T-cell (primary cell): ENCODE data around the gene DPEP3. TPM values are rescaled to one million over a fixed set of nuclear protein-coding genes. Genes with fewer than 3 reads are reported as not detected.
"Not testable (repeated sequence)": the region's sequence is repeated elsewhere in the genome, so short reads cannot be mapped to it uniquely, and the experiment has no call there.

Experiments
- ATAC-seq, 4 experiments: fragments of 200-7000 bp in 3 of 4; fragments of 150-1000 bp in 1 of 4; cut with Tn5 transposase; replicated peaks in 1 of 4; 1 replicate in 3 of 4; 2 replicates in 1 of 4; pipeline ENCODE4 v1.10.0; 2021; ENCODE audit warnings: moderate library complexity in 3 of 4, mild to moderate bottlenecking in 2 of 4, moderate number of reproducible peaks in 1 of 4
- CTCF ChIA-PET, 2 donors: fragments of 300-600 bp; sonication (Branson Sonifier 250); formaldehyde crosslinking; loops; one replicate each; lab custom pipeline; 2022; ENCODE audit warnings: antibody characterized with exemption in 2 of 2; lab: Charles Lee
- POLR2A ChIA-PET, 2 donors: fragments of 300-600 bp; sonication (Branson Sonifier 250); formaldehyde crosslinking; loops; one replicate each; lab custom pipeline; 2022; ENCODE audit warnings: antibody characterized with exemption in 2 of 2; lab: Charles Lee
- DNase-seq, 35 experiments: peaks; one replicate each; pipeline versions ENCODE4 v3.0.0 to v3.0.0-alpha.2; 2013 to 2023
- H3K27ac ChIP-seq: one replicate; pipeline ENCODE4 v1.5.1; 2013; ENCODE audit warnings: low read length
- H3K27me3 ChIP-seq, 2 experiments: replicated peaks in 1 of 2; 1 replicate in 1 of 2; 2 replicates in 1 of 2; pipeline versions ENCODE4 v1.6.1 to v1.7.0; 2013; ENCODE audit warnings: low read length in 1 of 2, mixed read lengths in 1 of 2; ENCODE audit not compliant: control insufficient read depth in 2 of 2, insufficient read depth in 2 of 2; ENCODE audit errors: extremely low read depth in 1 of 2
- H3K36me3 ChIP-seq, 2 donors: 1 replicate in 1 of 2; 2 replicates in 1 of 2; pipeline versions ENCODE4 v1.6.1 to v1.7.0; 2013; ENCODE audit warnings: low read length in 1 of 2; ENCODE audit not compliant: control insufficient read depth in 2 of 2, insufficient read depth in 1 of 2; ENCODE audit errors: extremely low read depth in 1 of 2
- H3K4me1 ChIP-seq, 2 experiments: 1 replicate in 1 of 2; 2 replicates in 1 of 2; pipeline versions ENCODE4 v1.6.1 to v1.7.0; 2013; ENCODE audit warnings: low read length in 2 of 2, mixed read lengths in 1 of 2; ENCODE audit not compliant: insufficient read depth in 2 of 2, control insufficient read depth in 1 of 2; ENCODE audit errors: extremely low read depth in 1 of 2
- H3K4me3 ChIP-seq, 2 donors: 1 replicate in 1 of 2; 2 replicates in 1 of 2; pipeline versions ENCODE4 v1.5.1 to v1.7.0; 2013; ENCODE audit warnings: mild to moderate bottlenecking in 2 of 2, low read length in 1 of 2, moderate library complexity in 1 of 2; ENCODE audit not compliant: control insufficient read depth in 1 of 2; ENCODE audit errors: extremely low read depth in 1 of 2
- H3K9me3 ChIP-seq: 2 replicates; pipeline ENCODE4 v1.7.0; 2013
- H3K27ac Mint-ChIP-seq, 2 donors: one replicate each; pipeline ENCODE4 v1.8.0; 2020 to 2021; ENCODE audit warnings: mild to moderate bottlenecking in 2 of 2, mixed read lengths in 2 of 2
- H3K27me3 Mint-ChIP-seq, 2 donors: one replicate each; pipeline ENCODE4 v1.8.0; 2021 to 2022; ENCODE audit warnings: mixed read lengths in 2 of 2
- H3K36me3 Mint-ChIP-seq: one replicate; pipeline ENCODE4 v1.8.0; 2021; ENCODE audit warnings: mixed read lengths
- H3K4me1 Mint-ChIP-seq, 3 donors: one replicate each; pipeline ENCODE4 v1.8.0; 2020 to 2022; ENCODE audit warnings: mixed read lengths in 3 of 3, mild to moderate bottlenecking in 1 of 3
- H3K4me3 Mint-ChIP-seq, 3 donors: one replicate each; pipeline ENCODE4 v1.8.0; 2020 to 2022; ENCODE audit warnings: mild to moderate bottlenecking in 3 of 3, mixed read lengths in 3 of 3, moderate library complexity in 3 of 3
- H3K9me3 Mint-ChIP-seq, 3 donors: one replicate each; pipeline ENCODE4 v1.8.0; 2020 to 2022; ENCODE audit warnings: mixed read lengths in 3 of 3
- WGBS: methylation state at CpG from one replicate; pipeline ENCODE4 v1.1.5; 2013; ENCODE audit warnings: missing lambda C conversion rate; ENCODE audit not compliant: insufficient coverage; 5-methylcytosine and 5-hydroxymethylcytosine counted together
- total RNA-seq, 35 experiments: library from RNA in 6 of 35; stranded (reverse) in 6 of 35; fragments of 120-200 nt in 1 of 35; gene quantifications; one replicate each; pipeline versions ENCODE4 v1.2.1 to v1.2.4 and lab custom pipeline; 2013 to 2026

Gene DPEP3
- total RNA-seq, 5 donors from 2014 or later (not counting 1 experiment from before 2014, with no cell fraction given), result 0.48 to 1.5 (median 1.1) TPM

GRCh38 chr16:67982011-67982696 is 1.9 kb upstream of the DPEP3 start:
- POLR2A ChIA-PET, result no interaction called here
- H3K27ac Mint-ChIP-seq, result no peak overlapping the region

GRCh38 chr16:67977469-67978227 is 2.7 kb downstream of the DPEP3 start:
- 78% methylated on average over 6 of the region's 9 CpGs for WGBS

More at GRCh38 chr16:67982011-67982696, 1.9 kb upstream of the DPEP3 start:
- 95% methylated on average over 34 of the region's 49 CpGs for WGBS
- CTCF ChIA-PET, result interaction anchor here in 1 of 2 donors (0.6 kb wide), 1 partner anchor 153 kb away, joined by 8 read pairs; no protein-coding TSS in a partner anchor
- DNase-seq (no peak), ATAC-seq (no peak)
- no peaks in the 10 kb centered on the region for H3K9me3 Mint-ChIP-seq
- H3K27me3 Mint-ChIP-seq, result peaks cover 0 to 1% of the 10 kb centered on the region in 2 donors
- peaks cover 23 to 26% (median 25%) of the 10 kb centered on the region in 3 donors for H3K4me1 Mint-ChIP-seq
- H3K4me3 Mint-ChIP-seq, result no peak overlapping the region
- Histone ChIP-seq H3K9me3 (no peaks in the 10 kb centered on the region), H3K4me3 (no peak overlapping the region), H3K4me1 (peaks cover 8 to 27% of the 10 kb centered on the region in 2 experiments), H3K27ac (no peak overlapping the region), H3K36me3 (no peaks in the 10 kb centered on the region), H3K27me3 (peaks cover 0 to 11% of the 10 kb centered on the region in 2 experiments)
- H3K36me3 Mint-ChIP-seq, result no peaks in the 10 kb centered on the region

GRCh38 chr16:67977005-67977404 is 3.3 kb downstream of the DPEP3 start:
- H3K27me3 ChIP-seq, result peaks cover 0 to 17% of the 10 kb centered on the region in 2 experiments
- CTCF ChIA-PET, result no interaction called here
- Mint-ChIP-seq H3K27ac (no peak overlapping the region), H3K4me1 (no peaks in the 10 kb centered on the region), H3K9me3 (no peaks in the 10 kb centered on the region), H3K27me3 (peaks cover 0 to 1% of the 10 kb centered on the region in 2 donors), H3K4me3 (no peak overlapping the region), H3K36me3 (no peaks in the 10 kb centered on the region)
- ATAC-seq (no peak), DNase-seq (no peak)
- POLR2A ChIA-PET, result no interaction called here
- H3K9me3 ChIP-seq, result no peaks in the 10 kb centered on the region
- 77% methylated on average over 4 of the region's 5 CpGs for WGBS
- no peaks in the 10 kb centered on the region for H3K36me3 ChIP-seq
- no peak overlapping the region for H3K27ac ChIP-seq
- H3K4me1 ChIP-seq, result no peaks in the 10 kb centered on the region
- H3K4me3 ChIP-seq, result no peak overlapping the region

More at GRCh38 chr16:67977469-67978227, 2.7 kb downstream of the DPEP3 start:
- Histone ChIP-seq H3K27ac (no peak overlapping the region), H3K36me3 (no peaks in the 10 kb centered on the region), H3K4me1 (no peaks in the 10 kb centered on the region), H3K9me3 (no peaks in the 10 kb centered on the region), H3K27me3 (peaks cover 0 to 17% of the 10 kb centered on the region in 2 experiments), H3K4me3 (no peak overlapping the region)
- no peaks in the 10 kb centered on the region for H3K36me3 Mint-ChIP-seq
- DNase-seq (no peak), ATAC-seq (no peak)
- ChIA-PET POLR2A (no interaction called here), CTCF (interaction anchor here (0.5 to 0.6 kb wide), 2 partner anchors 28 to 162 kb away, joined by 3 to 7 read pairs; no protein-coding TSS in a partner anchor)
- peaks cover 0 to 1% of the 10 kb centered on the region in 2 donors for H3K27me3 Mint-ChIP-seq
- no peak overlapping the region for H3K27ac Mint-ChIP-seq
- H3K4me3 Mint-ChIP-seq, result no peak overlapping the region
- no peaks in the 10 kb centered on the region for H3K9me3 Mint-ChIP-seq
- H3K4me1 Mint-ChIP-seq, result peaks cover under 1 to 3% (median 1%) of the 10 kb centered on the region in 3 donors

GRCh38 chr16:67976205-67976604 is 4.1 kb downstream of the DPEP3 start:
- WGBS, result 85% methylated on average over 2 of the region's 2 CpGs
- Mint-ChIP-seq H3K36me3 (no peaks in the 10 kb centered on the region), H3K4me3 (no peak overlapping the region), H3K27me3 (peaks cover 0 to 1% of the 10 kb centered on the region in 2 donors), H3K9me3 (no peaks in the 10 kb centered on the region), H3K4me1 (no peaks in the 10 kb centered on the region), H3K27ac (peak overlapping the region in 1 of 2 donors; percentile 39)
- Histone ChIP-seq H3K4me1 (no peaks in the 10 kb centered on the region), H3K36me3 (no peaks in the 10 kb centered on the region), H3K4me3 (no peak overlapping the region), H3K27me3 (peaks cover 0 to 17% of the 10 kb centered on the region in 2 experiments), H3K9me3 (no peaks in the 10 kb centered on the region), H3K27ac (no peak overlapping the region)
- no peak for ATAC-seq
- no peak for DNase-seq
- POLR2A ChIA-PET, result no interaction called here
- CTCF ChIA-PET, result no interaction called here

- H3K27me3 ChIP-seq, result peaks cover 0 to 17% of the 10 kb centered on the region in 2 experiments
- no peak overlapping the region for H3K4me3 ChIP-seq
- Mint-ChIP-seq H3K4me1 (no peaks in the 10 kb centered on the region), H3K36me3 (no peaks in the 10 kb centered on the region), H3K27me3 (peaks cover 0 to under 1% of the 10 kb centered on the region in 2 donors), H3K27ac (no peak overlapping the region), H3K9me3 (no peaks in the 10 kb centered on the region), H3K4me3 (no peak overlapping the region)
- no peak overlapping the region for H3K27ac ChIP-seq
- WGBS, result 60% methylated on average over 8 of the region's 14 CpGs
- ATAC-seq (no peak), DNase-seq (no peak)
- CTCF ChIA-PET, result no interaction called here
- POLR2A ChIA-PET, result no interaction called here
- no peaks in the 10 kb centered on the region for H3K36me3 ChIP-seq
- no peaks in the 10 kb centered on the region for H3K4me1 ChIP-seq
- H3K9me3 ChIP-seq, result no peaks in the 10 kb centered on the region
Measured at GRCh38 chr16:67975321-67976105, 4.8 kb downstream of the DPEP3 start.

- not testable (repeated sequence) for H3K4me3 Mint-ChIP-seq, H3K27me3 ChIP-seq, H3K36me3 ChIP-seq, H3K27ac Mint-ChIP-seq, H3K4me3 ChIP-seq, H3K27ac ChIP-seq, H3K9me3 Mint-ChIP-seq, DNase-seq, H3K27me3 Mint-ChIP-seq, H3K9me3 ChIP-seq, ATAC-seq, H3K36me3 Mint-ChIP-seq
- H3K4me1 Mint-ChIP-seq, result peaks cover 11 to 13% (median 12%) of the 10 kb centered on the region in 3 donors
- ChIA-PET CTCF (interaction anchor here (0.7 kb wide), 2 partner anchors 69 to 151 kb away, joined by 4 to 6 read pairs; no protein-coding TSS in a partner anchor), POLR2A (interaction anchor here in 1 of 2 donors (0.7 kb wide), 1 partner anchor 113 kb away, joined by 6 read pairs; no protein-coding TSS in a partner anchor)
- WGBS, result 100% methylated on average over 3 of the region's 7 CpGs
- H3K4me1 ChIP-seq, result peaks cover 6 to 17% of the 10 kb centered on the region in 2 experiments
Measured at GRCh38 chr16:67972285-67972684, 8.0 kb downstream of the DPEP3 start.
